ENCODE data around the gene IFRD2.
"Not testable (repeated sequence)": the region's sequence is repeated elsewhere in the genome, so short reads cannot be mapped to it uniquely, and the experiment has no call there.

The IFRD2 gene

GRCh38 chr3:50299929-50300680 lies 7.9 kb upstream of the IFRD2 start:
- DNase-seq: no peak

DNA sequence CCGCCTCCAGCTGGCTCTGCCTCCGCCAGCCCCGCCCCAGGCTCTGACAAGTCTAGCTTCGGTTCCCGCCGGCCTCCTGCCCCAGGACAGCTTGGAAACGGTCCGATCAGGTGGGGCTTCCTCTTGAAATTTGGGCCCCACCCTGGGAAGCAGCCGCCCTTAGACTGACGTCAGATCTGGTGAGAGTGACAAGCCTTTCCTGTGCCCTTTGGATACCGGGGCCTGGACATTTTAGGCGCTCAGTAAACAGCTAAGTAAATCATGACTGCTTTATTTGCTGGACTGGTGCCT lies 7.4 kb upstream of the IFRD2 start:
- no peak for DNase-seq

GRCh38 chr3:50298836-50299637 lies 6.8 kb upstream of the IFRD2 start, which contains the start of the genes HYAL3 and NAA80:
Gene HYAL3, minus strand, starts transcription at chr3:50299405. Its CDS starts 3,803 bp downstream, at chr3:50295602.
Gene NAA80, minus strand, starts transcription at chr3:50299405. Its CDS starts 1,942 bp downstream, at chr3:50297463.
- peak; percentile 86 for DNase-seq

DNA sequence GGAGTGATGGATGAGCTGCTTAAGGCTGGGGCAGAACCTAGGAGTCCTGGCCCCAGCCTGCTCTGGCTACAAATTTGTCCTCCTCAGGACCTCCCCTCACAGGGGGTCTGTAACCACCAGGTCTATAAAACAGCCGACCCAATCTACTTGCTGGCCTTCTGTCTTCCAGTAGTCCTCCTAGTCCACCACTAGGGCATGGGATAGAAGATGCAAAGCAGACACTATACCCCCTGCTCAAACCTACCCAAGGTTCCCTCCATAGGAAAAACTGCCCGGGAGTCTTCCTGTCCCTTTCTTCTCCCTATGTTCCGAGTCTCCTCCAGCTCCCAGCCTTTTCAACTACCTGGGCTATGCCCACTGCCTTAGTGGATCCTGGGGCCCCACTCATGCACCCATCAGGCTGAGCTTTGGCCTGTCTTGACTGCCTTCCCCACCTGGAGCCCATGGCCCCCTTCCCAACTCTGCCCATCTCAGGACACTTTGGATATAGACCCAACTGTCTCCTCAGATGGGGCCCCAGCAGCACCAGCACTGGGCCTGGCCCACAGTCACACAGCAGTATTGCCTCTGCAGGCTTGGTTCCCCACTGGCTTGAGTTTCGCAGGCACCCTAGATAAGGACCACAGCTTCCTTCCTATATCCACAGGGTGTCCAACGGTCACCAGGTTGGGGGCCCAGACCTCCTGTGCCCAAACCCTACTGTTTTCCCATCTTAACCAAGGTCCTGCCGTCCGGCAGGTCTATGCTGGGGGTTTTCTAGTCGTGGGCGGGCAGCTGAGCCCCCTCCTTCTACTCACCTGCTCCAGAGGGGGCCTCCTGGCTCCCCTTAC lies 5.9 kb upstream of the IFRD2 start:
- no peak for DNase-seq

DNA sequence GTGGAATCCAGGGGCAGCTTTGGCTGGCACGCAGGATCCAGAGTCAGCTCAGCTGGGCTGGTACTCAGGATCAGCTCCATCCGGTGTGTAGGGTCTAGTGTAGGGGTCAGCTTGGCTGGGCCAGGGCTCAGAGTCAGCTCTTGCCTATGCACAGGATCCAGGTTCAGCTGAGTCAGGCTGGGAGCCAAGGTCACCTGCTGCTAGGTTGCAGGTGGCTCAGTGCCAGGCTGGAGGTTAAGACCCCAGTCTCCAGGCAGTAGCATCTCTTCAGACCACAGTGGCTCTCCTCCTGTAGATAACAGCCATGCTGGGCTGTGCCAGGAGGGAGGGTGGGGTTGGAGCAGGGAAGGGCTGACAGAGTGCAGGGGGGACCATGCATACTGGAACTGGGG lies 5.2 kb upstream of the IFRD2 start:
- no peak for DNase-seq

GRCh38 chr3:50296721-50297383 lies 4.6 kb upstream of the IFRD2 start:
- DNase-seq: no peak

- no peak for DNase-seq
Measured at GRCh38 chr3:50295553-50296431, 3.6 kb upstream of the IFRD2 start.

- DNase-seq: no peak
Measured at GRCh38 chr3:50294492-50295403, 2.5 kb upstream of the IFRD2 start.

- DNase-seq: no peak
Measured at GRCh38 chr3:50294089-50294488, 1.9 kb upstream of the IFRD2 start.

GRCh38 chr3:50293079-50293801 lies 1.0 kb upstream of the IFRD2 start:
- DNase-seq: no peak

DNA sequence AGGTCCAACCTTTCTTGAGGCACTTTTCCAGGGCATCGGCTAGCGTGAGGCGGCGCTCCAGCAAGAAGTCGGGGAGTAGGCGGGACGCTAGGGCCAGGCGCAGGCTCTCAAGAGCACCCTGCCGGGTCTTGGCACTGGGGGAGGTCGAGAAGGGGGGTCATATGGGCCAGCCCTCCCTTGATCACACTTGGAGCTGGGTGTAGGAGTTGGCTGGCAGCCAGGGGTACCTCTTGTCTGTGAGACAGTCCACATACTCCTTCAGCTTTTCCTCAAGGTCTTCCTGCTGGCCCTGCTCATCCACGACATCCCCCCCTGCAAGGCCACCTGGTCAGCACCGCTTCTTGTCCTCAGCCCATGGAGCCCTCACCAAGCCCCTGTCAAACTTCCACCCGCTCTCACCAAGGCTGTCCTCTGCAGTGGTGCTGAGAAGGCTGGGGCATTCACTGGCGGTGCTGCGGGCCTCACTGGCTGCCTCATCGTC lies 2.0 kb downstream of the IFRD2 start:
- DNase-seq: no peak

DNA sequence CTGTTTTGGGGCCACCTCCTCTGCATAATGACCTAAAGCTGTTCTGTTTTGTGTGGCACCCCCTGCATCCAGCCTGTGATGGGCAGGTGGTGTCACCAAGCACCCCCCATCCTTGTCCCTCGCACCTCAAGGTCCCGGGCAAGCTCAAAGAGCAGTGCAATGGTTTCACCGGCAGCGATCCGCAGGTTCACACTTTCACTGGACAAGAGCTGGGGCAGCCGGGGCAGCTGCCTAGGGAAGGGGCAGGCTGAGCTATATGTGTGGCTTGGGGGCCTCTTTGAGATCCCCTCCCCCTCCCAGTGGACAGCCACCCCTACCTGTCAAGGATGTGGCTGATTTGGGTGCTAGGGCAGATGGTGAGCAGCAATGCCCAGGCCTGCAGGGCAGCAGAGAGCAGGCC lies 3.1 kb downstream of the IFRD2 start:
- DNase-seq: no peak

DNA sequence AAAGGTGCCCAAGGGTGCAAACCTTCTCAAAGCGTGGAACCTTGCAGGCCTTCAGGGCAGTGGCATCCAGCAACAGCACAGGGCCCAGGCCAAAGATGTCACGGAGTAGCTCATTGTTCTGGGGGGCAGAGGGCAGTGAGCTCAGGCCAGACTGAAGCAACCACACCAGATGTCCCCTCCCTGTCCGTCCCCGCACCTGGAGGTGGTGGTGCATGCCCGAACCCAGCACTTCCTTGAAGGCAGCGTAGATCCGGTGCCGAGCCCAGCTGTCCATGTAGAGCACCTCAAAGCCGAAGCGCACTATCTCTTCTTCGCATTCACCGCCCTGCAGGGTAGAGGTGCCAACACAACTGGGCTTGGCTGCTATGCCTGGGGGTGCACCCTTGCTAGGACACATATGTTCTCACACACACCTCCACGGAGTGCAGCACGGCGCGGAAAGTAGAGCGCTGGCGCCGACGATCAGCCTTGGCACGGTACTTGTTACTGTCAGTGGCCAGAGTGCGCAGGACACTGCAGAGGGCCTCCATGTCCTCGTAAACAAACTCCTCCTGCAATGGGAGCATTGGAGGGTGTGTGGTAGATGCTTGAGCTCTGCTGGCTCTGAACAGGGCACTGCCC lies 3.7 kb downstream of the IFRD2 start:
- DNase-seq: no peak

- no peak for DNase-seq
Measured at GRCh38 chr3:50287262-50287661, 5.0 kb downstream of the IFRD2 start.

DNA sequence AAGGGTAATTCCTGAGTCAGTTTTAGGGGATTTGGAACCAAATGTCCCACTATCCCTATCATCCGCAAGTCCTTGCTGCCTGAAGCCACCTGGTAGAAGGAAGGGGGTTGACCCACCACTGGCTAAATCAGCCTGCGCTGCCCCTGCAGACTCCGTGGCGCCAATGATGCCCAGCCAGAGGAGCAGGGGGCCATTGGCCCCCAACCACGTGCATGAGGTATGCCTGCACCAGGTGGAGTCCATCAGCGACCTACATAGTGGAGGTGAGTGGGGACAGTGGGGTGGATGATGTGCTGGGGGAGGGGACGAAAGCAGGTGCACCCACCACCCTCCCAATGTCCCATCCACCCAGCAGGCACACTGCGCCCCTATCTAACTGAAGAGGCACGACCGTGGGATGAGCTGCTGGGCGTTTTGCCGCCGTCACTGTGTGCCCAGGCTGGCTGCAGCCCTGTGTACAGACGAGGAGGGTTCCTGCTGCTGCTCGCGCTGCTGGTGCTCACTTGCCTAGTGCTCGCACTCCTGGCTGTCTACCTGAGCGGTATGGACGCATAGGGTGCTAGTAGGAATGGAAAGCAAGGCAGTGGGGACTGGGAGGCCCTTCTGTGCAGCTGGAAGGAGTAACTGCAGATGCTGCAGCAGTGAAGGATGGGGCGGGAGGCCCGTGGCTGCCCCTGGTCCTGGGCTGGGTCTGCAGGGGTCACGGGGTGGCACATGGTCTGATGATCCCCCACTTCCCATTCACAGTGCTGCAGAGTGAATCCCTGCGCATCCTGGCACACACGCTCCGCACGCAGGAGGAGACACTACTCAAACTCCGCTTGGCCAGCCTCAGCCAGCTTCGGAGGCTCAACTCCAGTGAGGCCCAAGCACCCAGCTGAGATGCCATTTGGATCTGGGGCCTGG lies 5.7 kb downstream of the IFRD2 start:
- DNase-seq: no peak

DNA sequence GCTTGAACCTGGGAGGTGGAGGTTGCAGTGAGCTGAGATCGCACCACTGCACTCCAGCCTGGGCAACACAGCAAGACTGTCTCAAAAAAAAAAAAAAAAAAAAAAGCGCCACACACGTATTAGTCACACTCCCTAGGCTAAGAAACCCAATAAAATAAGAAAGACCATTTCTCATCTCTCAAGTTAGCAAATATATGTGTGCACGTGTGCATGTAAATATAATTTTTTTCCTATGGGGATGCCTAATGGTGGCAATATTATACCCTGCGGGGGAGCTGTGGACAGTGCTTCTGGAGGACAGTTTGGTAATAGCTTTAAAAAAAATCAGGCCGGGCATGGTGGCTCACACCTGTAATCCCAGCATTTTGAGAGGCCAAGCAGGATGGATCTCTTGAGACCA lies 8.1 kb downstream of the IFRD2 start:
- not testable (repeated sequence) for DNase-seq

- no peak for DNase-seq
Measured at GRCh38 chr3:50279255-50280016, 12.8 kb downstream of the IFRD2 start.

DNA sequence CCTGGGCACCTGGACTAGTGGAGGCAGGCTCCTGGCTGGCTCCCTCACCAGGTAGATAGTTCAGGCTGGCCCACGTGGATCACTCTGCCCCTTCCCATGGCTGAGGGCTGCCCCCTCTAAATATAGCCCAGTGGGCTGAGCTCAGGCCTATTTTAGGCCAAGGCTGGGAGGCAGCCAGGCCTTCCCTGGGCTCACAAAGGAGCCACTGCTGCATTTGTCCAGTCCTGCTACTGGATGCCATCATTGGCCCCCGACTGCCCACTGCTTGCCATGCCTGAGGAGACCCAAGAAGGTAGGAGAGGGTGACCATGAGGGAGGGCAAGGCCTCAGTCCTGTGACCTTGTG lies 13.4 kb downstream of the IFRD2 start, which contains the start of gene LSMEM2:
Gene LSMEM2 (plus strand): TSS at position 208 of the 345 bp plus-strand sequence. CDS start 27 bp downstream, at position 235.
- no peak for DNase-seq

Data from DMS153 (cell line).